SK-N-SH treated with all-trans-retinoic acid at 6 μM for 48 hours (cell line): ENCODE measurements around the gene CPHXL2.

ENCODE experiments used
- ATAC-seq: fragments of 200-7000 bp; cut with Tn5 transposase; 3 replicates; pipeline ENCODE4 v1.9.1; 2020; ENCODE audit warnings: mild to moderate bottlenecking, moderate library complexity
- ARNTL ChIP-seq: fragments of 450-650 bp; formaldehyde crosslinking; IDR thresholded peaks from 2 replicates; pipeline ENCODE4 v1.5.0; 2020; ENCODE audit warnings: low read depth, mild to moderate bottlenecking, moderate library complexity, borderline replicate concordance
- BACH2 ChIP-seq: fragments of 250-450 bp; sonication (Bioruptor Pico); IDR thresholded peaks from 2 replicates; pipeline ENCODE4 v1.9.0; 2021; ENCODE audit warnings: mild to moderate bottlenecking, borderline replicate concordance
- CREB5 ChIP-seq: fragments of 250-450 bp; sonication (Bioruptor Pico); IDR thresholded peaks from 2 replicates; pipeline ENCODE4 v1.5.1; 2020; ENCODE audit warnings: low read depth, mild to moderate bottlenecking, moderate library complexity
- CSDC2 ChIP-seq: fragments of 250-450 bp; sonication (Bioruptor Pico); IDR thresholded peaks from 2 replicates; pipeline ENCODE4 v1.5.0; 2020; ENCODE audit warnings: mild to moderate bottlenecking, moderate library complexity
- CSRNP3 ChIP-seq: fragments of 250-450 bp; sonication (Bioruptor Pico); IDR thresholded peaks from 2 replicates; pipeline ENCODE4 v1.5.1; 2021; ENCODE audit warnings: mild to moderate bottlenecking, moderate library complexity
- ESRRG ChIP-seq: fragments of 250-450 bp; sonication (Bioruptor Pico); IDR thresholded peaks from 2 replicates; pipeline ENCODE4 v1.6.1; 2021; ENCODE audit warnings: mild to moderate bottlenecking
- GLIS3 ChIP-seq: fragments of 250-450 bp; sonication (Bioruptor Pico); IDR thresholded peaks from 2 replicates; pipeline ENCODE4 v1.5.0; 2020; ENCODE audit warnings: mild to moderate bottlenecking, moderate library complexity
- ISL1 ChIP-seq: fragments of 250-450 bp; sonication (Bioruptor Pico); IDR thresholded peaks from 2 replicates; pipeline ENCODE4 v2.1.2; 2022; ENCODE audit warnings: mild to moderate bottlenecking, moderate library complexity
- OSR1 ChIP-seq: fragments of 250-450 bp; sonication (Bioruptor Pico); IDR thresholded peaks from 2 replicates; pipeline ENCODE4 v1.8.0; 2022; ENCODE audit warnings: moderate library complexity, mild to moderate bottlenecking, inconsistent platforms
- PATZ1 ChIP-seq: fragments of 250-450 bp; sonication (Bioruptor Pico); IDR thresholded peaks from 2 replicates; pipeline ENCODE4 v1.8.0; 2020; ENCODE audit warnings: mild to moderate bottlenecking, moderate library complexity, borderline replicate concordance
- POU6F1 ChIP-seq: fragments of 250-450 bp; sonication (Bioruptor Pico); IDR thresholded peaks from 2 replicates; pipeline ENCODE4 v1.8.0; 2021; ENCODE audit warnings: low read depth, mild to moderate bottlenecking, moderate library complexity, borderline replicate concordance
- PPARA ChIP-seq: fragments of 250-450 bp; sonication (Bioruptor Pico); IDR thresholded peaks from 2 replicates; pipeline ENCODE4 v1.5.0; 2020; ENCODE audit warnings: mild to moderate bottlenecking, borderline replicate concordance
- RARB ChIP-seq: fragments of 250-450 bp; sonication (Bioruptor Pico); IDR thresholded peaks from 2 replicates; pipeline ENCODE4 v1.8.0; 2021; ENCODE audit warnings: mild to moderate bottlenecking, moderate library complexity
- SNAI2 ChIP-seq: fragments of 250-450 bp; sonication (Bioruptor Pico); IDR thresholded peaks from 2 replicates; pipeline ENCODE4 v1.5.0; 2020; ENCODE audit warnings: mild to moderate bottlenecking, moderate library complexity
- TCF4 ChIP-seq: fragments of 250-450 bp; sonication (Bioruptor Pico); IDR thresholded peaks from 2 replicates; pipeline ENCODE4 v1.8.0; 2021; ENCODE audit warnings: mild to moderate bottlenecking, moderate library complexity, borderline replicate concordance
- TOX ChIP-seq: fragments of 250-450 bp; sonication (Bioruptor Pico); IDR thresholded peaks from 2 replicates; pipeline ENCODE4 v1.8.0; 2021; ENCODE audit warnings: mild to moderate bottlenecking, moderate library complexity, borderline replicate concordance
- TSHZ2 ChIP-seq: fragments of 250-450 bp; sonication (Bioruptor Pico); IDR thresholded peaks from 2 replicates; pipeline ENCODE4 v1.5.0; 2020; ENCODE audit warnings: mild to moderate bottlenecking, moderate library complexity
- ZFP30 ChIP-seq: fragments of 450-650 bp; formaldehyde crosslinking; IDR thresholded peaks from 2 replicates; pipeline ENCODE4 v1.5.0; 2022; ENCODE audit warnings: mild to moderate bottlenecking, moderate library complexity
- ZNF565 ChIP-seq: fragments of 450-650 bp; formaldehyde crosslinking; conservative IDR thresholded peaks from 2 replicates; pipeline ENCODE4 v1.5.0; 2020; ENCODE audit warnings: low read depth, mild to moderate bottlenecking, moderate library complexity
- ZNF70 ChIP-seq: fragments of 450-650 bp; formaldehyde crosslinking; IDR thresholded peaks from 2 replicates; pipeline ENCODE4 v1.5.0; 2020; ENCODE audit warnings: mild to moderate bottlenecking, moderate library complexity
- ZNF8 ChIP-seq: fragments of 450-650 bp; formaldehyde crosslinking; IDR thresholded peaks from 2 replicates; pipeline ENCODE4 v1.5.0; 2020; ENCODE audit warnings: mild to moderate bottlenecking, moderate library complexity

CPHXL2 gene

GRCh38 chr16:75676909-75677308 is at the start of gene CPHXL2:
Gene CPHXL2 (minus strand): TSS chr16:75677009. CDS start chr16:75676999, 10 bp downstream.
- no peak for TF ChIP-seq ISL1 (CRISPR knock-in tag)
- no peak for TF ChIP-seq TCF4 (CRISPR knock-in tag)
- TF ChIP-seq RARB (CRISPR knock-in tag) = no peak
- no peak for TF ChIP-seq TSHZ2 (CRISPR knock-in tag)
- TF ChIP-seq ARNTL (CRISPR knock-in tag) = no peak
- no peak for ATAC-seq

- no peak for ATAC-seq
- no peak for TF ChIP-seq ARNTL (CRISPR knock-in tag)
- TF ChIP-seq ZNF70 (CRISPR knock-in tag) = no peak
- TF ChIP-seq CSRNP3 (CRISPR knock-in tag) = no peak
- TF ChIP-seq CSDC2 (CRISPR knock-in tag) = no peak
- no peak for TF ChIP-seq CREB5
- TF ChIP-seq TCF4 (CRISPR knock-in tag) = no peak
- TF ChIP-seq SNAI2 (CRISPR knock-in tag) = no peak
- no peak for TF ChIP-seq BACH2 (CRISPR knock-in tag)
- no peak for TF ChIP-seq OSR1
- TF ChIP-seq ISL1 (CRISPR knock-in tag) = no peak
- TF ChIP-seq RARB (CRISPR knock-in tag) = no peak
- no peak for TF ChIP-seq ZNF565 (CRISPR knock-in tag)
- no peak for TF ChIP-seq ESRRG (CRISPR knock-in tag)
- TF ChIP-seq ZNF8 (CRISPR knock-in tag) = no peak
- TF ChIP-seq TOX (CRISPR knock-in tag) = no peak
- no peak for TF ChIP-seq ZFP30 (CRISPR knock-in tag)
- no peak for TF ChIP-seq PPARA (CRISPR knock-in tag)
These were observed 49.6 kb upstream of the CPHXL2 start, which contains the start of gene CPHXL for GRCh38 chr16:75726390-75726789. Gene CPHXL (minus strand): TSS chr16:75726490. CDS start chr16:75726442, 48 bp downstream.

- TF ChIP-seq ZFP30 (CRISPR knock-in tag) (no peak), ZNF8 (CRISPR knock-in tag) (no peak), SNAI2 (CRISPR knock-in tag) (no peak), POU6F1 (CRISPR knock-in tag) (no peak), BACH2 (CRISPR knock-in tag) (no peak), CSDC2 (CRISPR knock-in tag) (no peak), RARB (CRISPR knock-in tag) (no peak), CREB5 (no peak)
These were observed 41.6 kb upstream of the CPHXL2 start for GRCh38 chr16:75718452-75718851.

GRCh38 chr16:75714661-75715060 is 37.9 kb upstream of the CPHXL2 start:
- no peak for ATAC-seq
- no peak for TF ChIP-seq GLIS3 (CRISPR knock-in tag)
- no peak for TF ChIP-seq PATZ1
- no peak for TF ChIP-seq ARNTL (CRISPR knock-in tag)
- TF ChIP-seq TCF4 (CRISPR knock-in tag) = no peak
- no peak for TF ChIP-seq SNAI2 (CRISPR knock-in tag)
- TF ChIP-seq TSHZ2 (CRISPR knock-in tag) = no peak

More at GRCh38 chr16:75718452-75718851, 41.6 kb upstream of the CPHXL2 start:
- no peak for ATAC-seq
